UCSD-AML1 (cell line): ENCODE results near the gene TLE1.

Experiments
- DNase-seq: peaks from one replicate; lab custom pipeline; 2025; ENCODE audit not compliant: unreplicated experiment; lab: John Stamatoyannopoulos, UW

The TLE1 gene

DNA sequence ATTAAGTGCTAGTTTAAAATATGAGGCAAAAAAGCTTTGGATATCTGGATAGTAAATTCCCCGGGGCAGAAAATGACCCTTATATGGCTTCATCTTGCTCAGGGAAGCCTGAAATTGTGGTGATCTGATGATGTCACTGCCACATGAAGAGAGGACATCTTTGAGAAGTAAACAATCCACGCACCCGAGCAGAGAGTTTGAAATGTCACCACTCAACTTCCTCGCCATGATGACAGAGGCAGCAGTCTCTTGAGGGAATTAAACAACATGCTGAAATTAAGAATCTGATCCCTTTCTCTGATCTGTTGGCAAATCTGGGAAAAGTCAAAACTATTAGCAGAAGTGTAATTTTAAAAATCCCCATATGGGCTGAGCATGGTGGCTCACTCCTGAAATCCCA is 110.0 kb downstream of the TLE1 start:
- no peak for DNase-seq

DNA sequence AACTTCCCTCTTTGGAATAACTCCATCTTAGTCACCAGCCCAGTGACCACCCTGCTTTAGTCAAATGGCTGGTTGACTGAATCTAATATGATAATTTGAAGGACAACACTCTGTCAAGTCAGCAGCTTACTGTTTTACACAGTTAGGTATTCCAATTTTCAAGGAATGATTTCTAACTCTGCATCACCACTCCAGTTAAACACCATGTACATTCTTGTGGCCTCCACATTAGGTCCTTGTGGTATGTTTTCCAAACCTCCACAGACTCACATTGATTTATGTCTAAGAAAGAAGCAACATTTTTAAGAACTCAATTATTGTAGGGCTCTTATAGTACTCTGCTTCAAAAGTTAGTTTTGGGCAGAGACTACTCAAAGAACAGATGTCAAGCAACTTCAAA is 110.7 kb downstream of the TLE1 start:
- no peak for DNase-seq

- no peak for DNase-seq
Measured at GRCh38 chr9:81575956-81576355, 113.4 kb downstream of the TLE1 start.

- no peak for DNase-seq
Measured at GRCh38 chr9:81574405-81574804, 114.9 kb downstream of the TLE1 start.

GRCh38 chr9:81573415-81574321 is 115.7 kb downstream of the TLE1 start:
- no peak for DNase-seq

DNA sequence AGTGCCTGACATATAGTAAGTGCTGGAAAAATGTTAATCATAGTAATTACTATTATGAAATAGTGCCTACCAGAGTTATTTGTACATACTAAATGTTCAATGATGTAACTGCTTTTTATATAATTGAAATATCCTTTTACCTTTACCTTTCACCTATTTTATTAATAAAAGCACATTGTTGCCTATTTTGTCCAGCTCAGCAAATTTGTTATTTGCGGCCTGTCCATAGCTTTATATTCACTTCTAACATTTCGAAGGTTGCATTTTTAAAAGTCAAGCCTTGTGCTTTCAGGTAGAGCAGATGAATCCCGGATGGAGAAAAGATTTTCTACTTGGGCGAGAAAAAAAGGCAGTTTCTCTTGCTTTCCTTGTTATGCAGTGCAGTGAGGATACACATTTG is 119.3 kb downstream of the TLE1 start:
- no peak for DNase-seq

DNA sequence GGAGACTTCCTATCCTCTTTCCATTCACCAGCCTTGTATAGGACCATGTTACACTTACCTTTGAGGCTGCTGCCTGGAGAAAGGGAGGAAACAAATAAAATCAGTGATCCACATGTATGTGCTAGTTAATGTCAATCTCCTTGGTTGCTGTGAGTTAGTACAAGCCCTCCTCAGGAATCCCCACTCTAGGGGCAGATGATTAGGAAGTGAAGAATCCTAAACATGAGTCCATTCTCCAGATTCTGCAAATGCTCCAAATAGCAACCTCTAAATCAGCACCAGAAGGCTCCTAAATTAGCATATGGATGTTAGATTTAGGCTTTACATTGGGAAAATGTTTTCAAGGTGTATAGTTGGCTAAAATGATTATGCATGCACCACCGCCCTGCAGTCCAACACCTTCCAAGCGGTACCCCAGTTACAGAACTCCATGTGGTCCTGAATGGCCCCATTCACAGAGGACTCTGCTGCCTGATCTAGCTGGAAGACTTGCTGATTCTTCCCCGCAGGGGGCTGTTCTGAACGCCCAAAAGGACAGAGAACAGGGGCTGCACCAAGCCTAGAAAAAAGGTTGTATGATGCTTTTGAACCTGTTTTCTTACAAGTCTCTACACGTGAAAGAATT is 123.2 kb downstream of the TLE1 start:
- DNase-seq: no peak

DNA sequence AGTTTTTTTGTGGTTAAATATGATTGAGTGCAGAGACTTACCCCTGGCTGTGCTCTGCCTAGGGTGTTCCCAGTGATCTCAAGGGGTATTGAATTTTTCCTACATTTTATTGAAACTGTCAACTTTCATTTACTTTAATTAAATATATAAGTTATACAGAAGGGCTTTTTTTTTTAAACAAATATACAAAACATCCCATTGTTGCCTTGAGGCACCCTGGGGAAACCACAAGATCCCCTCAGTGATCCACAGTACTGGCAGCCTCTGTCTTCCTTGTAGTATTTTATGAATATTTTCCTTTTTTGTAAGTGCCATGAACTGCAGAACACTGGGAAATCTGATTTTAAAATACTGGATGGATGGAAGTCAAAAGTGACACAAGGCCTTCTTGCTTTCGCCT is 123.7 kb downstream of the TLE1 start:
- no peak for DNase-seq

DNA sequence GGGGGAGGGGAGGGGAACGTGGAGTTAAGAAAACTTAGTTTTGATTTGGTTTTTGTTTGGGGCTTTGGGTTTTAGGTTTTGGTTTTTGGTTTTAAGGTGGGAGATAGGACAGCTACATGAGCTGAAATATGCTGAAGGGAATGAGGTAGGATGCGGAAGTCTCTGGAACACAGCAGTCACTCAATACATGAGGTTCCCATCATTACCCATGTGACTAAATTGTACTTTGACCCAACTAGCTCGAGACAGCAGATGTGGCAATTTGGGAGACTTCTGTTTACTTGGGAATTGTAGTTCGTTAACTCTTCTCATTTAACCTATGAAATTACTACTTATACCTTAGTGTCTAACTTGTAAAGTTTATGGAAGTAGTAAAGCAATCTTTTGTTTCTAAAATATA is 124.2 kb downstream of the TLE1 start:
- DNase-seq: no peak

DNA sequence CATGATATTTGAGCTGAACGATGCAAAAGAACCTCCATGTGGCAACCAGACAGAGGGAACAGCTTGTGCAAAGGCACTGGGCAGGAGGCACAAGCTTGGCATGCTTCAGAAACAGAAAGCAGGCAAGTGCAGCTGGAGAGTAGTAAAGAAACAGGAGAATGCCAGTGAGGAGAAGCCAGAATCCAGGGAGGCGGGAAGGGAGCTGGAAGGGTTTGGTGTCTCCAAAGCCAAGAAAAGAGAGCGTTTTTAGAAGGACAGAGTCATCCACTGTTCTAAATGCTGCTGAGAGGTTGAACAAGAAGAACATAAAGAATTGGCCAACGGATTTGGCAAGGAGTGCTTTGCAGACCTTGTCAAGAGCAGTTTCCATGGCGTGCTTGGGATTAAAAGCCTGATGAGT is 124.7 kb downstream of the TLE1 start:
- DNase-seq: no peak

GRCh38 chr9:81563739-81564138 is 125.6 kb downstream of the TLE1 start:
- DNase-seq: no peak

- DNase-seq: no peak
Measured at GRCh38 chr9:81563020-81563407, 126.3 kb downstream of the TLE1 start.

- no peak for DNase-seq
Measured at GRCh38 chr9:81562231-81563019, 126.9 kb downstream of the TLE1 start.

- DNase-seq: no peak
Measured at GRCh38 chr9:81560851-81561732, 128.3 kb downstream of the TLE1 start.

GRCh38 chr9:81559709-81560108 is 129.6 kb downstream of the TLE1 start:
- DNase-seq: no peak

GRCh38 chr9:81559197-81559596 is 130.2 kb downstream of the TLE1 start:
- DNase-seq: no peak

- DNase-seq: no peak
Measured at GRCh38 chr9:81558091-81558830, 131.1 kb downstream of the TLE1 start.

- no peak for DNase-seq
Measured at GRCh38 chr9:81557452-81558090, 131.8 kb downstream of the TLE1 start.

DNA sequence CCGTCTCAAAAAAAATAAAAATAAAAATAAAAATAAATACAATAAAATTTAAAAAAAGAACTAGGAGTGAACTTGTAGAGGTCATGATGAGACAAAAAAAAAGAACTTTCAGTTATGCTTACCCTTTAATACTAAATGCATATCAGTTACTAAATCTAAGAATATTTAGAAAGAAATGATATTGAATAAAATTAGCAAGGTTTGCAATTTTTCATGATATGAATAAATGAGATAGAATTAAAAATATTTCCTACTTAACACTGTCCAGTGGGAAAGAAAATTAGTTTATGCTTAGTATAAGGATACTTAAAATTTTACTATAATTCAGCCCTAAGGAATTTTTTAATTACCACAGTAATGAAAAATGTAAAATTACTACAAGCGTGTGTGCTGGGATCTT is 132.4 kb downstream of the TLE1 start:
- no peak for DNase-seq

DNA sequence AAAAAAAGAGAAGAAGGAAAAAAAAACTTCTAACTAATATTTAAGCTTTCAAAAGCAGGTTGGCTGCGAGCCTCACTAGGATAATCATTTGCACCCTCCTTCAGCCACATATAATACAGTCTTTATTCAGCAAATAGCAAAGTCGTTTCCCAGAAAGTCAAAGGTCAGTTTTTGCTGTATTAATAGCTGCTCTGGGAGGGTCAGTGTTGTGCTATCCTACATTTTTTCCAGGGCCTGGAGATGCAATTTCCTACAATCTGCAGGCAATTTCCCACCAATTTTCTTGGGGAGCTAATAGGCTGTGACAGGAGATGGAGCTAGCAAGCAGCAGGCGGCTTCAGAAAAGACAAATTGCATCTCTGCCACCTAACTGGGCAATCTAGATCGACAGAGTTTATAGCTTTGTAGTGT is 136.8 kb downstream of the TLE1 start:
- DNase-seq: no peak
